Measurements from ENCODE around the gene NIPAL3.

- no peak for TF ChIP-seq POLR2A (IDR thresholded peaks at IDR 0.05)
- no peak for TF ChIP-seq POLR2AphosphoS5 (IDR thresholded peaks at IDR 0.05)
These were observed 27.2 kb downstream of the NIPAL3 start for GRCh38 chr1:24442764-24443163.

Measured in gastroesophageal sphincter (tissue), 2 donors.